IMR-90 (cell line): ENCODE data around the gene VAC14. TPM values are rescaled to one million over a fixed set of nuclear protein-coding genes. Genes with fewer than 3 reads are reported as not detected.
A peak's percentile ranks its signal among the peaks of the same experiment; 100 is the strongest.

ENCODE experiments used
- ATAC-seq: fragments of 200-7000 bp; cut with Tn5 transposase; 2 replicates; pipeline ENCODE4 v1.9.1; 2020; ENCODE audit warnings: low read depth, mild to moderate bottlenecking, moderate library complexity
- BruUV-seq: library from RNA; stranded (reverse); fragments of 400-500 nt; replicated peaks from 2 replicates; lab custom pipeline; 2021; lab: Mats Ljungman, UMichigan
- CTCF ChIA-PET: fragments of 300-600 bp; formaldehyde crosslinking; extraction: SDS; loops from one replicate; lab custom pipeline; 2021; ENCODE audit warnings: antibody characterized with exemption; lab: Yijun Ruan, JAX
- POLR2A ChIA-PET: fragments of 300-600 bp; sonication (Branson Sonifier 250); formaldehyde crosslinking; loops from one replicate; lab custom pipeline; 2022; ENCODE audit warnings: antibody characterized with exemption; ENCODE audit not compliant: unreplicated experiment; lab: Charles Lee
- DNase-seq: peaks from one replicate; pipeline ENCODE4 v3.0.0; 2013
- H2AFZ ChIP-seq: replicated peaks from 2 replicates; pipeline ENCODE3; 2013; ENCODE audit warnings: low read length, mild to moderate bottlenecking; ENCODE audit not compliant: poor library complexity
- H2AK5ac ChIP-seq: 2 replicates; pipeline ENCODE4 v1.6.1; 2013; ENCODE audit warnings: low read depth, low read length, inconsistent platforms
- H2AK9ac ChIP-seq: replicated peaks from 2 replicates; pipeline ENCODE3; 2013; ENCODE audit warnings: mild to moderate bottlenecking, low read depth, low read length, moderate library complexity; ENCODE audit not compliant: poor library complexity
- H2BK120ac ChIP-seq: 2 replicates; pipeline ENCODE4 v1.6.1; 2013; ENCODE audit warnings: low read depth, low read length, inconsistent platforms
- H2BK15ac ChIP-seq: 3 replicates; pipeline ENCODE4 v1.6.1; 2013; ENCODE audit warnings: low read depth, low read length, inconsistent platforms
- H2BK20ac ChIP-seq: 2 replicates; pipeline ENCODE4 v1.6.1; 2013; ENCODE audit warnings: low read depth, mild to moderate bottlenecking, inconsistent platforms, low read length, moderate library complexity
- H2BK5ac ChIP-seq: 2 replicates; pipeline ENCODE4 v1.6.1; 2013; ENCODE audit warnings: mild to moderate bottlenecking, low read depth, low read length, inconsistent platforms; ENCODE audit not compliant: poor library complexity, severe bottlenecking
- H3K14ac ChIP-seq: replicated peaks from 2 replicates; pipeline ENCODE4 v1.6.1; 2013; ENCODE audit warnings: low read depth, low read length, inconsistent platforms
- H3K18ac ChIP-seq: 2 replicates; pipeline ENCODE4 v1.6.1; 2013; ENCODE audit warnings: low read depth, low read length, control low read depth
- H3K23ac ChIP-seq: 2 replicates; pipeline ENCODE4 v1.6.1; 2013; ENCODE audit warnings: low read depth, low read length, inconsistent platforms
- H3K27ac ChIP-seq: 2 replicates; pipeline ENCODE4 v1.5.1; 2013; ENCODE audit warnings: mild to moderate bottlenecking, control low read depth, low read length; ENCODE audit not compliant: insufficient read depth
- H3K27me3 ChIP-seq: 2 replicates; pipeline ENCODE4 v1.6.1; 2013; ENCODE audit warnings: low read length; ENCODE audit not compliant: control insufficient read depth, insufficient read depth
- H3K36me3 ChIP-seq: 2 replicates; pipeline ENCODE4 v1.6.1; 2013; ENCODE audit warnings: low read length, mixed read lengths; ENCODE audit not compliant: control insufficient read depth, insufficient read depth
- H3K4ac ChIP-seq: 2 replicates; pipeline ENCODE4 v1.6.1; 2013; ENCODE audit warnings: low read depth, low read length, inconsistent platforms
- H3K4me1 ChIP-seq: 2 replicates; pipeline ENCODE4 v1.6.1; 2013; ENCODE audit warnings: low read length, mixed read lengths; ENCODE audit not compliant: control insufficient read depth, insufficient read depth
- H3K4me2 ChIP-seq: 2 replicates; pipeline ENCODE4 v1.6.1; 2013; ENCODE audit warnings: low read depth, mild to moderate bottlenecking, control low read depth, low read length, moderate library complexity
- H3K4me3 ChIP-seq: 2 replicates; pipeline ENCODE4 v1.5.1; 2013; ENCODE audit warnings: low read depth, mild to moderate bottlenecking, control low read depth, low read length, moderate library complexity; ENCODE audit not compliant: insufficient read depth
- H3K56ac ChIP-seq: 2 replicates; pipeline ENCODE4 v1.6.1; 2013; ENCODE audit warnings: low read length, inconsistent platforms; ENCODE audit not compliant: insufficient read depth; ENCODE audit errors: extremely low read depth
- H3K79me1 ChIP-seq, 2 experiments: 2 replicates each; pipeline ENCODE4 v1.6.1; 2013; ENCODE audit warnings: low read length in 2 of 2, inconsistent platforms in 1 of 2, low read depth in 1 of 2
- H3K9ac ChIP-seq: 2 replicates; pipeline ENCODE4 v1.6.1; 2013; ENCODE audit warnings: low read depth, low read length, control low read depth
- H3K9me1 ChIP-seq: 2 replicates; pipeline ENCODE4 v1.6.1; 2013; ENCODE audit warnings: low read length, inconsistent platforms; ENCODE audit not compliant: insufficient read depth
- H3K9me3 ChIP-seq: 2 replicates; pipeline ENCODE4 v1.6.1; 2013; ENCODE audit warnings: low read length; ENCODE audit not compliant: control insufficient read depth, insufficient read depth
- H4K20me1 ChIP-seq: 2 replicates; pipeline ENCODE4 v1.6.1; 2013; ENCODE audit warnings: low read length, inconsistent platforms; ENCODE audit not compliant: insufficient read depth
- H4K5ac ChIP-seq: 2 replicates; pipeline ENCODE4 v1.6.1; 2013; ENCODE audit warnings: mild to moderate bottlenecking, low read depth, low read length, control low read depth
- H4K8ac ChIP-seq, 2 experiments: 2 replicates each; pipeline ENCODE4 v1.6.1; 2013; ENCODE audit warnings: low read depth in 2 of 2, low read length in 2 of 2, control low read depth in 1 of 2, inconsistent platforms in 1 of 2
- H4K91ac ChIP-seq: 2 replicates; pipeline ENCODE4 v1.6.1; 2013; ENCODE audit warnings: low read depth, low read length, inconsistent platforms; ENCODE audit not compliant: insufficient read depth
- MAZ ChIP-seq: IDR thresholded peaks from 2 replicates; pipeline ENCODE4 v1.6.1; 2012; ENCODE audit warnings: low read depth, mild to moderate bottlenecking, low read length, improper control_type of control experiment, moderate library complexity, borderline replicate concordance
- POLR2A ChIP-seq: IDR thresholded peaks from 2 replicates; pipeline ENCODE4 v1.6.1; 2012; ENCODE audit warnings: mild to moderate bottlenecking, low read depth, low read length
- WGBS, 2 experiments: methylation state at CpG; one replicate each; pipeline versions ENCODE4 v1.1.5 to v1.1.7; 2013; ENCODE audit warnings: missing lambda C conversion rate in 2 of 2; ENCODE audit not compliant: insufficient read length in 1 of 2; ENCODE audit errors: extremely low coverage in 2 of 2; 5-methylcytosine and 5-hydroxymethylcytosine counted together
- dilution Hi-C: fragments of 300-500 bp; cut with HindIII; formaldehyde crosslinking; loops from one replicate; pipeline ENCODE4 v1.14.3; 2018; ENCODE audit warnings: low sequenced_read_pairs; ENCODE audit not compliant: unreplicated experiment
- in situ Hi-C: fragments of 300-500 bp; cut with MboI; formaldehyde crosslinking; loops from 3 replicates; pipeline ENCODE4 v1.14.3; 2019; ENCODE audit warnings: low sequenced_read_pairs, inconsistent platforms, mixed read lengths
- intact Hi-C: fragments of 100-400 bp; cut with micrococcal nuclease; formaldehyde crosslinking; loops from 2 replicates; pipeline ENCODE4 v1.10.0; 2022
- polyA plus RNA-seq, 3 experiments: library from polyadenylated mRNA; depleted of rRNA; stranded (reverse); fragments of >200 nt; gene quantifications; 2 replicates each; pipeline ENCODE4 v1.2.3, GENCODE V29; 2012; ENCODE audit warnings: low replicate concordance in 1 of 3
- total RNA-seq: library from RNA; depleted of rRNA; stranded (reverse); fragments of >200 nt; gene quantifications from 2 replicates; pipeline ENCODE4 v1.2.3, GENCODE V29; 2012

The VAC14 gene
- total and polyA plus RNA-seq, 2 of the 4 experiments (the other 2 are of a cell fraction): 21.1 to 40.2 TPM

DNA sequence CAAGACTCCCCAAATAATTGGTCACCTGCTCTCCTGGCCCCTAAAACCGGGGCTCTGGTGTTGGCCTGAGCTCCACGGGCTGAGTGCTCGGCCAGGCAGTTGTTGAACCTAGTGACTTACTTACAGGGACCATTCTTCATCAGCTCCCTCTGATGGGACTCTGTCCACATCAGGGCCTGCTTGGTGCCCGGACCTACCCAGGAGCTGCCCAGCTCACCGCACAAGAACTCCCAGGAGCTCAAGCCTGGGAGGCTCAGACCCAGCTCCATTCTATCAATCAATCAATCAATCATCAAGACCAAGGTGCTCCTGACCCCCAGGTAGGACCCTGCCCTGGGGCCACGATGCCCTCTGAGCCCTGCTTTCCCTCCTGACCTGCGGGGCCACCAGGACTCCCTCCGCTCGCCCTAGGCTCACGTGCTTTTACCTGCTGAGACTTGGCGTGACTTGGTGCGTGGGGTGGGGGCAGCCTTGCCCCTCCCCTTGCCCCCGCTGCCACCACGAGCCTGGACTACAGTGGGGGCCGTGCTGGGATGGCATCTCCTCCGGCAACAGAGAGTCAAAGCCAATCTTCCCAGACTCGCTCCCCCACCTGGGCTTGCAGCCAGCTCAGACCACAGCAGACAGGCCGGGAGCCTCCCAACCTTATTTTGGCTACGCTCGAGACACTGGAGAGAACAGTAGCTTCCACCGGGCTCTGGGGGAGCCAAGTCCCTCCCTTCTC lies 138.9 kb downstream of the VAC14 start:
- Histone ChIP-seq H2BK20ac (no peak overlapping the region), H2AK9ac (peak overlapping the region; percentile 66), H4K91ac (no peak overlapping the region), H3K9me1 (no peaks in the 10 kb centered on the region), H3K27me3 (no peaks in the 10 kb centered on the region), H3K4ac (no peak overlapping the region), H3K23ac (no peak overlapping the region), H4K20me1 (peaks cover 57% of the 10 kb centered on the region), H2BK15ac (no peak overlapping the region), H2AFZ (no peak overlapping the region), H3K9me3 (no peaks in the 10 kb centered on the region), H3K79me1 (peaks cover 4 to 41% of the 10 kb centered on the region in 2 experiments), H3K56ac (no peak overlapping the region), H3K4me2 (no peak overlapping the region), H2BK120ac (no peak overlapping the region), H3K14ac (no peak overlapping the region), H4K8ac (no peak overlapping the region), H3K4me3 (no peak overlapping the region), H3K27ac (no peak overlapping the region), H3K9ac (no peak overlapping the region), H3K36me3 (peaks cover 48% of the 10 kb centered on the region), H3K18ac (no peak overlapping the region), H4K5ac (no peak overlapping the region; the same call in 1 of the 2 replicates), H2AK5ac (no peak overlapping the region), H3K4me1 (peaks cover 3% of the 10 kb centered on the region; the same call in 1 of the 2 replicates), H2BK5ac (no peak overlapping the region)
- dilution Hi-C loops (no loop called here), in situ Hi-C loops (no loop called here), intact Hi-C loops (no loop called here)
- 80% methylated on average over 13 of the region's 21 CpGs; no CpG with 5 or more reads in 1 of the 2 experiments for WGBS, 2 experiments
- no TSS peak for BruUV-seq
- ChIA-PET POLR2A (no interaction called here), CTCF (interaction anchor here (1.2 kb wide), 1 partner anchor 109 kb away, joined by 3 read pairs; no protein-coding TSS in a partner anchor)
- TF ChIP-seq MAZ: no peak
- TF ChIP-seq POLR2A: no peak
- no peak for DNase-seq
- ATAC-seq: no peak
